ENCODE results near the gene S1PR3.
"Not testable (repeated sequence)": the region's sequence is repeated elsewhere in the genome, so short reads cannot be mapped to it uniquely, and the experiment has no call there.

Gene S1PR3

GRCh38 chr9:88991066-88992034, at the start of gene S1PR3:
Gene S1PR3 (plus strand): TSS chr9:88991468. CDS start chr9:89001201, 9,733 bp downstream.
- peak in 1 of 2 donors; percentile 14 for DNase-seq

- DNase-seq, result not testable (repeated sequence)
These were observed 49.7 kb upstream of the S1PR3 start for GRCh38 chr9:88941586-88941985.

GRCh38 chr9:88942411-88942810, 48.9 kb upstream of the S1PR3 start:
- no peak for DNase-seq

- no peak for DNase-seq
These were observed 45.5 kb upstream of the S1PR3 start for GRCh38 chr9:88945636-88946333.

GRCh38 chr9:88947581-88948573, 43.4 kb upstream of the S1PR3 start:
- no peak for DNase-seq

- peak in 1 of 2 donors; percentile 28 for DNase-seq
These were observed 41.8 kb upstream of the S1PR3 start for GRCh38 chr9:88949425-88949824.

GRCh38 chr9:88949961-88950340, 41.3 kb upstream of the S1PR3 start:
- no peak for DNase-seq

- no peak for DNase-seq
These were observed 40.7 kb upstream of the S1PR3 start for GRCh38 chr9:88950341-88951154.

- no peak for DNase-seq
These were observed 40.1 kb upstream of the S1PR3 start for GRCh38 chr9:88951155-88951542.

- DNase-seq, result no peak
These were observed 39.1 kb upstream of the S1PR3 start for GRCh38 chr9:88952086-88952615.

- no peak for DNase-seq
These were observed 38.3 kb upstream of the S1PR3 start for GRCh38 chr9:88952976-88953375.

GRCh38 chr9:88953381-88954029, 37.8 kb upstream of the S1PR3 start:
- DNase-seq, result peak in 1 of 2 donors; percentile 60

- no peak for DNase-seq
These were observed 37.2 kb upstream of the S1PR3 start for GRCh38 chr9:88954066-88954465.

- DNase-seq, result no peak
These were observed 33.7 kb upstream of the S1PR3 start for GRCh38 chr9:88957526-88957925.

- no peak for DNase-seq
These were observed 31.4 kb upstream of the S1PR3 start for GRCh38 chr9:88959727-88960469.

- DNase-seq, result no peak
These were observed 30.6 kb upstream of the S1PR3 start for GRCh38 chr9:88960632-88961031.

GRCh38 chr9:88965473-88965872, 25.8 kb upstream of the S1PR3 start:
- no peak for DNase-seq

GRCh38 chr9:88966894-88967676, 24.2 kb upstream of the S1PR3 start:
- DNase-seq, result no peak

- no peak for DNase-seq
These were observed 22.5 kb upstream of the S1PR3 start for GRCh38 chr9:88968799-88969198.
